ENCODE data around the gene CDC42EP5.

CDC42EP5 gene

GRCh38 chr19:54435551-54436016, 37.5 kb downstream of the CDC42EP5 start:
- Histone ChIP-seq H3K4me3 (replicated peaks; ENCODE audit: insufficient read depth, low read length) (no peak overlapping the region), H3K27me3 (ENCODE audit: insufficient read depth, poor library complexity, severe bottlenecking) (peaks cover 13% of the 10 kb centered on the region), H3K27ac (replicated peaks) (no peak overlapping the region)
- no peak for TF ChIP-seq SPI1 (IDR thresholded peaks at IDR 0.05; ENCODE audit: borderline replicate concordance, low read depth)
- TF ChIP-seq GABPA (IDR thresholded peaks at IDR 0.05; ENCODE audit: low read depth) = no peak
- TF ChIP-seq POLR2AphosphoS5 (IDR thresholded peaks at IDR 0.05; ENCODE audit: low read depth) = 0 out of 2 replicates have a peak, but pooled peaks have one; percentile 2
- DNase-seq (ENCODE audit: low read depth in 1 of 2, low spot score in 1 of 2) = no peak

DNA sequence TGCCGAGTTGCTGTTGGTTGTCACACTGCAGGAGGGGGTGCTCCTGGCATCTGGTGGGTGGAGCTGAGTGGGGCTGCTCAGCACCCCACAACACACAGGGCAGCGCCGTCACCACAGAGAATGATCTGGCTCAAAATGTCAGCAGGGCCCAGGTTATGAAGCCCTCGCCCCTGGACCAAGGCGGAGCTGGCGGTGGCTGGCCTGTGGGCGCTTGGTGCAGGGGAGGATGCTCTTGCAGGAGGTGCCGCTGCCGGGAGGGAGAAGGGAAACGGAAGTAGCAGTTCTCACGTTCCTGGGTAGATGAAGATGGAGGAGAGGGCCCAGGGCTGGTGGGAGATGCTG, 38.3 kb downstream of the CDC42EP5 start:
- Histone ChIP-seq H3K27ac (replicated peaks) (no peak overlapping the region), H3K4me3 (replicated peaks; ENCODE audit: insufficient read depth, low read length) (no peak overlapping the region), H3K27me3 (ENCODE audit: insufficient read depth, poor library complexity, severe bottlenecking) (peaks cover 13% of the 10 kb centered on the region)
- DNase-seq (ENCODE audit: low read depth in 1 of 2, low spot score in 1 of 2) = peak in 1 of 2 experiments; percentile 23
- TF ChIP-seq, protein P1, sequence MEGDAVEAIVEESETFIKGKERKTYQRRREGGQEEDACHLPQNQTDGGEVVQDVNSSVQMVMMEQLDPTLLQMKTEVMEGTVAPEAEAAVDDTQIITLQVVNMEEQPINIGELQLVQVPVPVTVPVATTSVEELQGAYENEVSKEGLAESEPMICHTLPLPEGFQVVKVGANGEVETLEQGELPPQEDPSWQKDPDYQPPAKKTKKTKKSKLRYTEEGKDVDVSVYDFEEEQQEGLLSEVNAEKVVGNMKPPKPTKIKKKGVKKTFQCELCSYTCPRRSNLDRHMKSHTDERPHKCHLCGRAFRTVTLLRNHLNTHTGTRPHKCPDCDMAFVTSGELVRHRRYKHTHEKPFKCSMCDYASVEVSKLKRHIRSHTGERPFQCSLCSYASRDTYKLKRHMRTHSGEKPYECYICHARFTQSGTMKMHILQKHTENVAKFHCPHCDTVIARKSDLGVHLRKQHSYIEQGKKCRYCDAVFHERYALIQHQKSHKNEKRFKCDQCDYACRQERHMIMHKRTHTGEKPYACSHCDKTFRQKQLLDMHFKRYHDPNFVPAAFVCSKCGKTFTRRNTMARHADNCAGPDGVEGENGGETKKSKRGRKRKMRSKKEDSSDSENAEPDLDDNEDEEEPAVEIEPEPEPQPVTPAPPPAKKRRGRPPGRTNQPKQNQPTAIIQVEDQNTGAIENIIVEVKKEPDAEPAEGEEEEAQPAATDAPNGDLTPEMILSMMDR (IDR thresholded peaks at IDR 0.05; ENCODE audit: insufficient read depth, low read length) = no peak
- no peak for TF ChIP-seq SPI1 (IDR thresholded peaks at IDR 0.05; ENCODE audit: borderline replicate concordance, low read depth)
- TF ChIP-seq POLR2AphosphoS5 (IDR thresholded peaks at IDR 0.05; ENCODE audit: low read depth) = no peak
- no peak for TF ChIP-seq REST (IDR thresholded peaks at IDR 0.05; ENCODE audit: insufficient replicate concordance, low read depth)
- no peak for TF ChIP-seq GABPA (IDR thresholded peaks at IDR 0.05; ENCODE audit: low read depth)

DNA sequence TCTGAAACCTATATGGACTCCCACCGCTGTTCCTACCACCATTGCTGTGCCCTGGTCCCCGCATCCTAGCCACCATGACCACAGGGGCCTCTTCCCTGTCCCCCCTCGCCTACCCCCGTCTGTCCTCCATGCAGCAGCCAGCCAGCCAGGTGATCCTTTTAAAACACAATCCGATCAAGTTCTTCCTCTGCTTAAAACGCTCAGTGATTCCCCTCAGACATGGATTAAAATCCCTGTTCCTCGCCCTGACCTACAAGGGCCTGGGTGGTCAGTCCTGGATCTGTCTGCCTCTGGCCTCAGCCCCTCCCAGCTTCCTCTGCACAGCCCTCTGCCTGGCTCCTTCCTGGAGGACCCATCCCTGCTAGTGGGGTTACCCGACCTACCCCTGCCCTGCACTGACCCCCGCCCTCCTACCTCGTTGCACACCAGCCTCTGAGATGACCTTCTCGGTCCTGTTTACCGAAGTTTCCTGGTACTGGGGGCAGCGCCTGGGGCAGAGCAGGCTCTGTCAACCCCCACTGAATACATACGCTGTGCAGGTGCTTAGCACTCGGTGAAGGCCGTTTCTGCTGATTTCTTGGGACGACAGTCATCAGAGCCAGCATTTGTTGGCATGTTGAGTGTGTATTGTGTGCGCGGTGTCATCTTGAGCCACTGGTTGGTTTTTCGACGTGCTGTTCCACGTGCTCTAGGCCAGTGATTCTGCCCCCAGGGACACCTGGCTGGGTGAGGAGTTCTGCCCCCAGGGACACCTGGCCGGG, 38.8 kb downstream of the CDC42EP5 start:
- no peak for DNase-seq (ENCODE audit: low read depth in 1 of 2, low spot score in 1 of 2)
- TF ChIP-seq POLR2AphosphoS5 (IDR thresholded peaks at IDR 0.05; ENCODE audit: low read depth) (no peak; the same call in 1 of the 2 replicates), REST (IDR thresholded peaks at IDR 0.05; ENCODE audit: insufficient replicate concordance, low read depth) (no peak), GABPA (IDR thresholded peaks at IDR 0.05; ENCODE audit: low read depth) (no peak)
- TF ChIP-seq, protein P1 (IDR thresholded peaks at IDR 0.05; ENCODE audit: insufficient read depth, low read length) = no peak

DNA sequence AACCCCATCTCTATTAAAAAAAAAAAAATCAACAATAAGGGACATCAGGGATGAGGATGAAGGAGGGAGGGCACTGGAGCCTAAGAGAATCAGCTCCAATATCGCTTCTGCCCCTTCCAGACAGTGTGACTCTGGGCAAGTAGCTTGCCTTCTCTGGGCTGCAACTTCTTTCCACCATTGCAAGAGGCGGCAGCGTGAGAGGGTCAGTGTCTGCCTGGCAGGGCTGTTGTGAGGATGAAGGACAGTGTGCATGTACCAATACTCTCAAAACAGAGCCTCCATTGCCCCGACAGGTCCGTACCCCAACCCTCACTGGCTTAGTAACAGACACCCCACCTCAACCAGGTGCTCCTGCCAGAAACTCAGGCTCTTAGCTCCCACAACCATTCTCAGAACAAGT, 39.4 kb downstream of the CDC42EP5 start:
- Histone ChIP-seq H3K27me3 (ENCODE audit: insufficient read depth, poor library complexity, severe bottlenecking) (peaks cover 18% of the 10 kb centered on the region), H3K27ac (replicated peaks) (no peak overlapping the region), H3K4me3 (replicated peaks; ENCODE audit: insufficient read depth, low read length) (no peak overlapping the region)
- no peak for TF ChIP-seq SPI1 (IDR thresholded peaks at IDR 0.05; ENCODE audit: borderline replicate concordance, low read depth)
- no peak for TF ChIP-seq REST (IDR thresholded peaks at IDR 0.05; ENCODE audit: insufficient replicate concordance, low read depth)
- no peak for TF ChIP-seq GABPA (IDR thresholded peaks at IDR 0.05; ENCODE audit: low read depth)
- TF ChIP-seq, protein P1 (IDR thresholded peaks at IDR 0.05; ENCODE audit: insufficient read depth, low read length) = no peak
- no peak; the same call in 1 of the 2 replicates for TF ChIP-seq POLR2AphosphoS5 (IDR thresholded peaks at IDR 0.05; ENCODE audit: low read depth)
- DNase-seq (ENCODE audit: low read depth in 1 of 2, low spot score in 1 of 2) = no peak

More for the DNA sequence above, 38.8 kb downstream of the CDC42EP5 start:
- no peak overlapping the region for H3K27ac ChIP-seq (replicated peaks)
- H3K27me3 ChIP-seq (ENCODE audit: insufficient read depth, poor library complexity, severe bottlenecking) = peaks cover 13% of the 10 kb centered on the region
- H3K4me3 ChIP-seq (replicated peaks; ENCODE audit: insufficient read depth, low read length) = no peak overlapping the region

Measured in HL-60 (cell line).